C4-2B (cell line): ENCODE data around the gene TAF8.

Experiments used
- H3K27ac ChIP-seq: fragments of 450-650 bp; 2 replicates; pipeline ENCODE4 v1.5.1; 2017
- CTCF ChIP-seq: fragments of 450-650 bp; conservative IDR thresholded peaks from 2 replicates; pipeline ENCODE4 v1.5.1; 2017; ENCODE audit warnings: mild to moderate bottlenecking
- ZFX ChIP-seq: fragments of 450-650 bp; IDR thresholded peaks from 2 replicates; pipeline ENCODE4 v1.6.1; 2017

Gene TAF8

GRCh38 chr6:42049116-42049809 is 1.1 kb upstream of the TAF8 start:
- TF ChIP-seq ZFX (no peak), CTCF (no peak)

GRCh38 chr6:42049948-42050296 is 402 bp upstream of the TAF8 start:
- H3K27ac ChIP-seq: peak overlapping the region; percentile 80; the same call in 1 of the 2 replicates
- TF ChIP-seq ZFX (no peak), CTCF (no peak)

More at GRCh38 chr6:42049116-42049809, 1.1 kb upstream of the TAF8 start:
- H3K27ac ChIP-seq: peak overlapping the region; percentile 48; the same call in 1 of the 2 replicates

- TF ChIP-seq CTCF (no peak), ZFX (no peak)
- H3K27ac ChIP-seq: no peak overlapping the region
These were observed 937 bp downstream of the TAF8 start for GRCh38 chr6:42051268-42051653.

- TF ChIP-seq CTCF (no peak), ZFX (no peak)
- no peak overlapping the region for H3K27ac ChIP-seq
These were observed 3.3 kb downstream of the TAF8 start for GRCh38 chr6:42053601-42054000.

GRCh38 chr6:42059743-42060142 is 9.4 kb downstream of the TAF8 start:
- TF ChIP-seq CTCF (no peak), ZFX (no peak)
- no peak overlapping the region for H3K27ac ChIP-seq

GRCh38 chr6:42066156-42066675 is 15.9 kb downstream of the TAF8 start:
- TF ChIP-seq ZFX (no peak), CTCF (no peak)
- no peak overlapping the region for H3K27ac ChIP-seq

GRCh38 chr6:42068173-42068572 is 17.8 kb downstream of the TAF8 start:
- TF ChIP-seq ZFX (no peak), CTCF (no peak)
- H3K27ac ChIP-seq: no peak overlapping the region
